ENCODE measurements around the gene CIB2. TPM values are rescaled to one million over a fixed set of nuclear protein-coding genes. Genes with fewer than 3 reads are reported as not detected.

The CIB2 gene
- total RNA-seq, 1 experiment from 2014 or later: 17.3 TPM

GRCh38 chr15:78083687-78084448 is 47.4 kb downstream of the CIB2 start:
- Histone ChIP-seq H2AFZ (ENCODE audit: low read depth, low read length, poor library complexity, severe bottlenecking) (no peak overlapping the region), H3K9ac (ENCODE audit: low read length) (no peak overlapping the region), H3K36me3 (ENCODE audit: control insufficient read depth in 1 of 2, insufficient read depth in 2 of 2, low read length in 2 of 2) (no peaks in the 10 kb centered on the region), H3K9me2 (ENCODE audit: insufficient read depth) (no peaks in the 10 kb centered on the region), H3K4me2 (ENCODE audit: low read length) (no peak overlapping the region), H3K4me3 (replicated peaks in 1 of 2; ENCODE audit: low read depth in 1 of 2, low read length in 2 of 2) (no peak overlapping the region), H3K9me3 (ENCODE audit: control insufficient read depth in 1 of 2, insufficient read depth in 1 of 2, low read depth in 1 of 2, low read length in 2 of 2) (no peaks in the 10 kb centered on the region), H3K27ac (ENCODE audit: low read depth, low read length) (no peak overlapping the region), H3K4me1 (ENCODE audit: control insufficient read depth in 1 of 2, insufficient read depth in 2 of 2, low read length in 2 of 2) (no peaks in the 10 kb centered on the region), H3K27me3 (ENCODE audit: insufficient read depth, low read length) (no peaks in the 10 kb centered on the region), H3K79me2 (ENCODE audit: insufficient read depth, low read length) (no peaks in the 10 kb centered on the region), H4K20me1 (ENCODE audit: insufficient read depth) (no peaks in the 10 kb centered on the region)
- CTCF ChIA-PET: no interaction called here
- ATAC-seq (no peak), DNase-seq (ENCODE audit: low read depth, low spot score) (no peak)
- RAD21 ChIA-PET (ENCODE audit: low non-redundant PET in 1 of 2, low total read pairs in 2 of 2, uncharacterized antibody in 2 of 2, unreplicated experiment in 2 of 2): no interaction called here
- TF ChIP-seq MAX (IDR thresholded peaks at IDR 0.05) (no peak), CTCF (IDR thresholded peaks at IDR 0.05 in 2 of 3, conservative IDR thresholded peaks at IDR 0.05 in 1 of 3; ENCODE audit: borderline replicate concordance in 1 of 3, insufficient read depth in 1 of 3, low read depth in 2 of 3, low read length in 2 of 3) (no peak), RAD21 (IDR thresholded peaks at IDR 0.05; ENCODE audit: low read depth) (no peak), CEBPB (IDR thresholded peaks at IDR 0.05; ENCODE audit: low read depth) (no peak), ZBTB33 (IDR thresholded peaks at IDR 0.05; ENCODE audit: extremely low read depth, insufficient replicate concordance, low read length) (no peak), FOSL1 (IDR thresholded peaks at IDR 0.05; ENCODE audit: low read depth) (no peak), CBX3 (IDR thresholded peaks at IDR 0.05; ENCODE audit: low read depth) (no peak), JUND (IDR thresholded peaks at IDR 0.05) (no peak), EGR1 (IDR thresholded peaks at IDR 0.05; ENCODE audit: low read depth) (no peak)
- POLR2A ChIA-PET: no interaction called here
- BruUV-seq (replicated peaks): no TSS peak
- intact Hi-C loops (cut with micrococcal nuclease): no loop called here

All from HCT116 (cell line).